Esophagus (tissue), 2 donors: ENCODE data around the gene BCAS1. TPM values are rescaled to one million over a fixed set of nuclear protein-coding genes. Genes with fewer than 3 reads are reported as not detected.

Experiments used
- H3K27ac ChIP-seq, 2 donors: one replicate each; pipeline ENCODE4 v1.5.1; 2013; ENCODE audit warnings: low read depth in 2 of 2, mild to moderate bottlenecking in 2 of 2, inconsistent platforms in 1 of 2, low read length in 1 of 2, moderate library complexity in 1 of 2
- H3K27me3 ChIP-seq, 2 donors: one replicate each; pipeline ENCODE4 v1.6.1; 2013; ENCODE audit warnings: low read length in 2 of 2, control low read depth in 1 of 2, mild to moderate bottlenecking in 1 of 2; ENCODE audit not compliant: insufficient read depth in 2 of 2, control insufficient read depth in 1 of 2
- H3K36me3 ChIP-seq, 2 donors: one replicate each; pipeline ENCODE4 v1.6.1; 2013; ENCODE audit warnings: low read length in 1 of 2; ENCODE audit not compliant: control insufficient read depth in 2 of 2, insufficient read depth in 2 of 2
- H3K4me1 ChIP-seq, 2 donors: one replicate each; pipeline ENCODE4 v1.6.1; 2013; ENCODE audit warnings: low read length in 1 of 2; ENCODE audit not compliant: control insufficient read depth in 2 of 2, insufficient read depth in 2 of 2
- H3K4me3 ChIP-seq, 2 donors: one replicate each; pipeline ENCODE4 v1.5.1; 2013; ENCODE audit warnings: low read length in 2 of 2, mild to moderate bottlenecking in 2 of 2, low read depth in 1 of 2, moderate library complexity in 1 of 2
- H3K9me3 ChIP-seq, 2 donors: one replicate each; pipeline ENCODE4 v1.6.1; 2013; ENCODE audit warnings: mild to moderate bottlenecking in 2 of 2, low read depth in 1 of 2, low read length in 1 of 2, moderate library complexity in 1 of 2; ENCODE audit not compliant: control insufficient read depth in 2 of 2, insufficient read depth in 1 of 2
- WGBS, 2 donors: extraction: QIAGEN DNeasy Blood & Tissue Kit; methylation state at CpG; one replicate each; pipeline ENCODE4 v1.1.7; 2013; 5-methylcytosine and 5-hydroxymethylcytosine counted together
- polyA plus RNA-seq, 2 donors: library from polyadenylated mRNA; stranded (reverse); fragments of 200-250 nt; gene quantifications; one replicate each; pipeline ENCODE4 v1.2.3, GENCODE V29; 2013
- donor health status: healthy with polysubstance abuse.
- donor health status: Bipolar disorder and iron deficiency.

The BCAS1 gene
- polyA plus RNA-seq, 2 donors = 4.7 to 9.0 TPM

- no peaks in the 10 kb centered on the region for H3K36me3 ChIP-seq
- WGBS, 2 donors = 53 to 63% methylated on average over 9 of the region's 9 CpGs
- no peak overlapping the region for H3K27ac ChIP-seq
- H3K9me3 ChIP-seq = no peaks in the 10 kb centered on the region
- no peaks in the 10 kb centered on the region for H3K4me1 ChIP-seq
- H3K27me3 ChIP-seq = no peaks in the 10 kb centered on the region
- no peak overlapping the region for H3K4me3 ChIP-seq
These were observed 23.3 kb upstream of the BCAS1 start for GRCh38 chr20:54093423-54094267.

GRCh38 chr20:54092021-54092420, 21.6 kb upstream of the BCAS1 start:
- Histone ChIP-seq H3K4me3 (no peak overlapping the region), H3K9me3 (no peaks in the 10 kb centered on the region), H3K27me3 (no peaks in the 10 kb centered on the region), H3K4me1 (no peaks in the 10 kb centered on the region), H3K36me3 (no peaks in the 10 kb centered on the region), H3K27ac (no peak overlapping the region)
- 76 to 79% methylated on average over 2 of the region's 2 CpGs for WGBS, 2 donors

GRCh38 chr20:54091120-54091480, 20.7 kb upstream of the BCAS1 start:
- 62 to 86% methylated on average over 6 of the region's 6 CpGs for WGBS, 2 donors
- Histone ChIP-seq H3K4me3 (no peak overlapping the region), H3K27ac (no peak overlapping the region), H3K9me3 (no peaks in the 10 kb centered on the region), H3K4me1 (no peaks in the 10 kb centered on the region), H3K27me3 (no peaks in the 10 kb centered on the region), H3K36me3 (no peaks in the 10 kb centered on the region)

GRCh38 chr20:54090230-54091119, 20.1 kb upstream of the BCAS1 start:
- 54 to 61% methylated on average over 6 of the region's 6 CpGs for WGBS, 2 donors
- Histone ChIP-seq H3K27me3 (no peaks in the 10 kb centered on the region), H3K36me3 (no peaks in the 10 kb centered on the region), H3K9me3 (no peaks in the 10 kb centered on the region), H3K4me3 (no peak overlapping the region), H3K4me1 (no peaks in the 10 kb centered on the region), H3K27ac (no peak overlapping the region)

GRCh38 chr20:54088430-54088829, 18.0 kb upstream of the BCAS1 start:
- H3K4me3 ChIP-seq = no peak overlapping the region
- 65 to 73% methylated on average over 1 of the region's 1 CpG for WGBS, 2 donors
- no peaks in the 10 kb centered on the region for H3K4me1 ChIP-seq
- no peak overlapping the region for H3K27ac ChIP-seq
- H3K36me3 ChIP-seq = no peaks in the 10 kb centered on the region
- H3K9me3 ChIP-seq = no peaks in the 10 kb centered on the region
- no peaks in the 10 kb centered on the region for H3K27me3 ChIP-seq

- H3K4me3 ChIP-seq = no peak overlapping the region
- no peak overlapping the region for H3K27ac ChIP-seq
- H3K4me1 ChIP-seq = no peaks in the 10 kb centered on the region
- WGBS, 2 donors = 57 to 63% methylated on average over 12 of the region's 12 CpGs
- H3K36me3 ChIP-seq = no peaks in the 10 kb centered on the region
- no peaks in the 10 kb centered on the region for H3K27me3 ChIP-seq
- H3K9me3 ChIP-seq = no peaks in the 10 kb centered on the region
These were observed 16.2 kb upstream of the BCAS1 start for GRCh38 chr20:54086507-54087039.

- Histone ChIP-seq H3K9me3 (no peaks in the 10 kb centered on the region), H3K36me3 (no peaks in the 10 kb centered on the region), H3K27ac (no peak overlapping the region), H3K4me1 (no peaks in the 10 kb centered on the region), H3K4me3 (no peak overlapping the region), H3K27me3 (no peaks in the 10 kb centered on the region)
- 82 to 91% methylated on average over 3 of the region's 3 CpGs for WGBS, 2 donors
These were observed 15.5 kb upstream of the BCAS1 start for GRCh38 chr20:54085910-54086309.

GRCh38 chr20:54085425-54085824, 15.0 kb upstream of the BCAS1 start:
- Histone ChIP-seq H3K27ac (no peak overlapping the region), H3K4me3 (no peak overlapping the region), H3K27me3 (no peaks in the 10 kb centered on the region), H3K36me3 (no peaks in the 10 kb centered on the region), H3K4me1 (no peaks in the 10 kb centered on the region), H3K9me3 (no peaks in the 10 kb centered on the region)
- WGBS, 2 donors = 46 to 73% methylated on average over 1 of the region's 1 CpG

- WGBS, 2 donors = 53 to 65% methylated on average over 5 of the region's 5 CpGs
- no peaks in the 10 kb centered on the region for H3K27me3 ChIP-seq
- no peaks in the 10 kb centered on the region for H3K4me1 ChIP-seq
- H3K27ac ChIP-seq = no peak overlapping the region
- no peaks in the 10 kb centered on the region for H3K36me3 ChIP-seq
- no peaks in the 10 kb centered on the region for H3K9me3 ChIP-seq
- H3K4me3 ChIP-seq = no peak overlapping the region
These were observed 14.5 kb upstream of the BCAS1 start for GRCh38 chr20:54084727-54085388.
